Hepatocyte (in vitro differentiated cells): Measurements from ENCODE around the gene GOLGA6L9.
"Not testable (repeated sequence)": the region's sequence is repeated elsewhere in the genome, so short reads cannot be mapped to it uniquely, and the experiment has no call there.

Source experiments
- CTCF ChIP-seq: fragments of 200-600 bp; sonication (generic); IDR thresholded peaks from 2 replicates; pipeline ENCODE4 v1.5.1; 2016; ENCODE audit warnings: antibody characterized with exemption, mild to moderate bottlenecking; ENCODE audit not compliant: poor library complexity
- EZH2 ChIP-seq: fragments of 200-600 bp; sonication (generic); IDR thresholded peaks from 2 replicates; pipeline ENCODE4 v1.6.1; 2016; ENCODE audit warnings: antibody characterized with exemption, mild to moderate bottlenecking, borderline replicate concordance
- EZH2phosphoT487 ChIP-seq: fragments of 200-600 bp; sonication (generic); IDR thresholded peaks from one replicate; pipeline ENCODE4 v1.6.1; 2018; ENCODE audit warnings: antibody characterized with exemption, mild to moderate bottlenecking, low read depth, moderate library complexity; ENCODE audit not compliant: unreplicated experiment, severe bottlenecking

- TF ChIP-seq CTCF, EZH2, EZH2phosphoT487: not testable (repeated sequence)
Measured at GRCh38 chr15:82465629-82466028, 36.0 kb downstream of the GOLGA6L9 start.
